ENCODE measurements around the gene APBA1. TPM values are rescaled to one million over a fixed set of nuclear protein-coding genes. Genes with fewer than 3 reads are reported as not detected.

Gene APBA1
- polyA plus RNA-seq, 1 donor (not counting 4 experiments of a cell fraction or from before 2014, with no cell fraction given), result 0.66 TPM

DNA sequence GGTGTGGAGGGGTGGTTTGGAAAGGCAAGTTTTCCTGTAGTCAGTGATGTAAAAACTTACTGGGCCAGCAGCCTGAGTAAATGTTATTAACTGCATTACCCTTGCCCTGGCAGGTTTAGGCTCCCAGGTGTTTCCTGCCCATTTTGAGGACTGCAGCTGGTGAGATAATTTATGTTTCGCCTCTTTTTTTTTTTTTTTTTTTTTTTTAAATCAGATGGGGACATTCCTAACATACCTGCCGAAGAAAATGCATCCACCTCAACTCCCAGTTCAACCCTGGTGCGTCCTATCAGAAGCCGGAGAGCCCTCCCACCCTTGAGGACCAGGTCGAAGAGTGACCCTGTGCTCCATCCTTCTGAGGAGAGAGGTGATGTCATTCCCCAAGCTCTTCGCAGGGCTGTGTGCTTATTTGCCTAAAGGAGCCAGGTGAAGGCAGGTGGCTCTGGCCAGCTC lies 286.6 kb downstream of the APBA1 start:
- Histone ChIP-seq H4K20me1 (ENCODE audit: control insufficient read depth, extremely low read depth, insufficient read depth, low read length) (no peaks in the 10 kb centered on the region), H3K79me2 (ENCODE audit: control insufficient read depth, insufficient read depth, low read length) (no peaks in the 10 kb centered on the region), H3K4me2 (ENCODE audit: control insufficient read depth, extremely low read depth, insufficient read depth, low read depth, low read length) (no peak overlapping the region), H3K9me1 (ENCODE audit: control insufficient read depth, extremely low read depth, insufficient read depth, low read length) (no peaks in the 10 kb centered on the region), H3K4me3 (ENCODE audit: control insufficient read depth in 2 of 3, extremely low read depth in 1 of 3, insufficient read depth in 2 of 3, low read depth in 1 of 3, low read length in 3 of 3) (no peak overlapping the region), H3K27me3 (ENCODE audit: control insufficient read depth, extremely low read depth, insufficient read depth, low read length) (no peaks in the 10 kb centered on the region), H3K9me3 (ENCODE audit: control insufficient read depth, low read depth, low read length) (no peaks in the 10 kb centered on the region), H2AFZ (ENCODE audit: control insufficient read depth, low read length) (no peak overlapping the region), H3K4me1 (ENCODE audit: control insufficient read depth, extremely low read depth, insufficient read depth, low read length) (peaks cover 5% of the 10 kb centered on the region), H3K27ac (ENCODE audit: control insufficient read depth, insufficient read depth, low read length) (no peak overlapping the region), H3K36me3 (ENCODE audit: control insufficient read depth in 2 of 2, extremely low read depth in 1 of 2, insufficient read depth in 2 of 2, low read length in 2 of 2) (no peaks in the 10 kb centered on the region), H3K9ac (ENCODE audit: control insufficient read depth, extremely low read depth, insufficient read depth, low read length) (no peak overlapping the region)
- dilution Hi-C loops (cut with MboI; ENCODE audit: extremely low pct_ligation_motif_present, low sequenced_read_pairs), result no loop called here
- FAIRE-seq (no peak), DNase-seq (ENCODE audit: low read depth, low spot score) (no peak)
- TF ChIP-seq EZH2 (IDR thresholded peaks at IDR 0.05; ENCODE audit: low read length), result no peak
- TF ChIP-seq, protein P1, sequence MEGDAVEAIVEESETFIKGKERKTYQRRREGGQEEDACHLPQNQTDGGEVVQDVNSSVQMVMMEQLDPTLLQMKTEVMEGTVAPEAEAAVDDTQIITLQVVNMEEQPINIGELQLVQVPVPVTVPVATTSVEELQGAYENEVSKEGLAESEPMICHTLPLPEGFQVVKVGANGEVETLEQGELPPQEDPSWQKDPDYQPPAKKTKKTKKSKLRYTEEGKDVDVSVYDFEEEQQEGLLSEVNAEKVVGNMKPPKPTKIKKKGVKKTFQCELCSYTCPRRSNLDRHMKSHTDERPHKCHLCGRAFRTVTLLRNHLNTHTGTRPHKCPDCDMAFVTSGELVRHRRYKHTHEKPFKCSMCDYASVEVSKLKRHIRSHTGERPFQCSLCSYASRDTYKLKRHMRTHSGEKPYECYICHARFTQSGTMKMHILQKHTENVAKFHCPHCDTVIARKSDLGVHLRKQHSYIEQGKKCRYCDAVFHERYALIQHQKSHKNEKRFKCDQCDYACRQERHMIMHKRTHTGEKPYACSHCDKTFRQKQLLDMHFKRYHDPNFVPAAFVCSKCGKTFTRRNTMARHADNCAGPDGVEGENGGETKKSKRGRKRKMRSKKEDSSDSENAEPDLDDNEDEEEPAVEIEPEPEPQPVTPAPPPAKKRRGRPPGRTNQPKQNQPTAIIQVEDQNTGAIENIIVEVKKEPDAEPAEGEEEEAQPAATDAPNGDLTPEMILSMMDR (optimal IDR thresholded peaks at IDR 0.05 in 1 of 3, IDR thresholded peaks at IDR 0.05 in 1 of 3, conservative IDR thresholded peaks at IDR 0.05 in 1 of 3; ENCODE audit: extremely low read depth in 1 of 3, insufficient read depth in 2 of 3, low read length in 3 of 3), result no peak

DNA sequence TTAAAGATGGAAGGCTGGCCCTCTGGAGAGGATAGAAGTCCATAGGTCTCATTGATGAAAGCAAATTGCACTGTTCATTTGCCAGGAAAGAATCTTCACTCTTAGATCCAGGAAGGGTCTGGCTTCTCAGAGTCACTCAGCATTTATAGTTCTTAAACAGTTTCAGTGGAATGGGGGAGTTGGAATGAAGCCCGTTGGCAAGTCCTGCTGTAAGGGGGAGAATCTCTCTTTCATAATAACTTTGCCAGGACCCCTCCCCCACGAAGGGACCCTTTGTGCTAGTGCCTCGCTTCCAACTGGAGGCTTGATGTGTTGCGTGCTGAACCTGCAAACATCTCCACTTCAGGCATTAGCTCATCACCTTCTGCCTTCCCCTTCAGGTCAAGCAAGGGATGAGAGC lies 290.0 kb downstream of the APBA1 start:
- H4K20me1 ChIP-seq (ENCODE audit: control insufficient read depth, extremely low read depth, insufficient read depth, low read length), result no peaks in the 10 kb centered on the region
- no peak overlapping the region for H3K4me3 ChIP-seq (ENCODE audit: control insufficient read depth in 2 of 3, extremely low read depth in 1 of 3, insufficient read depth in 2 of 3, low read depth in 1 of 3, low read length in 3 of 3)
- DNase-seq (ENCODE audit: low read depth, low spot score), result no peak
- H3K9me1 ChIP-seq (ENCODE audit: control insufficient read depth, extremely low read depth, insufficient read depth, low read length), result no peaks in the 10 kb centered on the region
- H3K36me3 ChIP-seq (ENCODE audit: control insufficient read depth in 2 of 2, extremely low read depth in 1 of 2, insufficient read depth in 2 of 2, low read length in 2 of 2), result no peaks in the 10 kb centered on the region
- dilution Hi-C loops (cut with MboI; ENCODE audit: extremely low pct_ligation_motif_present, low sequenced_read_pairs), result no loop called here
- H2AFZ ChIP-seq (ENCODE audit: control insufficient read depth, low read length), result no peak overlapping the region
- H3K79me2 ChIP-seq (ENCODE audit: control insufficient read depth, insufficient read depth, low read length), result no peaks in the 10 kb centered on the region
- H3K9ac ChIP-seq (ENCODE audit: control insufficient read depth, extremely low read depth, insufficient read depth, low read length), result no peak overlapping the region
- TF ChIP-seq EZH2 (IDR thresholded peaks at IDR 0.05; ENCODE audit: low read length), result no peak
- TF ChIP-seq, protein P1 (optimal IDR thresholded peaks at IDR 0.05 in 1 of 3, IDR thresholded peaks at IDR 0.05 in 1 of 3, conservative IDR thresholded peaks at IDR 0.05 in 1 of 3; ENCODE audit: extremely low read depth in 1 of 3, insufficient read depth in 2 of 3, low read length in 3 of 3), result no peak
- no peak overlapping the region for H3K27ac ChIP-seq (ENCODE audit: control insufficient read depth, insufficient read depth, low read length)
- no peaks in the 10 kb centered on the region for H3K27me3 ChIP-seq (ENCODE audit: control insufficient read depth, extremely low read depth, insufficient read depth, low read length)
- no peaks in the 10 kb centered on the region for H3K9me3 ChIP-seq (ENCODE audit: control insufficient read depth, low read depth, low read length)
- peaks cover 19% of the 10 kb centered on the region for H3K4me1 ChIP-seq (ENCODE audit: control insufficient read depth, extremely low read depth, insufficient read depth, low read length)
- H3K4me2 ChIP-seq (ENCODE audit: control insufficient read depth, extremely low read depth, insufficient read depth, low read depth, low read length), result no peak overlapping the region
- no peak for FAIRE-seq

All from keratinocyte (primary cell).